DND-41 (cell line): ENCODE results near the gene ACSM3.

Source experiments
- ATAC-seq: fragments of 200-7000 bp; cut with Tn5 transposase; 3 replicates; pipeline ENCODE4 v1.9.1; 2021; ENCODE audit warnings: low read depth; ENCODE audit not compliant: insufficient read depth
- DNase-seq: peaks from one replicate; pipeline ENCODE4 v3.0.0-alpha.2; 2020
- H2AFZ ChIP-seq: 2 replicates; pipeline ENCODE4 v1.6.0; 2012; ENCODE audit warnings: low read depth, low read length
- H3K27ac ChIP-seq: 2 replicates; pipeline ENCODE4 v1.5.1; 2012; ENCODE audit warnings: low read length, inconsistent platforms
- H3K27me3 ChIP-seq: fragments of 200-600 bp; sonication (generic); 2 replicates; pipeline ENCODE4 v1.6.0; 2012; ENCODE audit warnings: low read length, mild to moderate bottlenecking, inconsistent platforms; ENCODE audit not compliant: insufficient read depth, poor library complexity
- H3K36me3 ChIP-seq: 2 replicates; pipeline ENCODE4 v1.5.1; 2012; ENCODE audit warnings: low read length, inconsistent platforms; ENCODE audit not compliant: insufficient read depth
- H3K4me1 ChIP-seq: 2 replicates; pipeline ENCODE4 v1.5.1; 2012; ENCODE audit warnings: mild to moderate bottlenecking, low read length; ENCODE audit not compliant: insufficient read depth
- H3K4me2 ChIP-seq: 2 replicates; pipeline ENCODE4 v1.6.0; 2012; ENCODE audit warnings: mild to moderate bottlenecking, moderate library complexity, low read length, inconsistent platforms; ENCODE audit not compliant: insufficient read depth
- H3K4me3 ChIP-seq, 2 experiments: fragments of 200-600 bp in 1 of 2; shearing (Covaris generic) in 1 of 2; 2 replicates each; pipeline ENCODE4 v1.5.1; 2012 to 2016; ENCODE audit warnings: inconsistent platforms in 2 of 2, low read length in 2 of 2, mild to moderate bottlenecking in 2 of 2, low read depth in 1 of 2, moderate library complexity in 1 of 2
- H3K79me2 ChIP-seq: 2 replicates; pipeline ENCODE4 v1.6.0; 2012; ENCODE audit warnings: low read length, inconsistent platforms; ENCODE audit not compliant: insufficient read depth
- H3K9ac ChIP-seq: 2 replicates; pipeline ENCODE4 v1.6.0; 2012; ENCODE audit warnings: low read depth, mild to moderate bottlenecking, inconsistent platforms, low read length, moderate library complexity
- H3K9me3 ChIP-seq: 2 replicates; pipeline ENCODE4 v1.5.1; 2012; ENCODE audit warnings: low read length, moderate library complexity, mild to moderate bottlenecking, inconsistent platforms; ENCODE audit not compliant: insufficient read depth, severe bottlenecking
- H4K20me1 ChIP-seq: 2 replicates; pipeline ENCODE4 v1.6.0; 2012; ENCODE audit warnings: low read length; ENCODE audit not compliant: insufficient read depth
- EZH2 ChIP-seq: IDR thresholded peaks from 3 replicates; pipeline ENCODE4 v1.6.1; 2012; ENCODE audit warnings: borderline replicate concordance, low read depth, mild to moderate bottlenecking, moderate library complexity, low read length, inconsistent platforms; ENCODE audit not compliant: severe bottlenecking
- TF ChIP-seq, protein P1 (sequence below): IDR thresholded peaks from 2 replicates; pipeline ENCODE4 v1.5.1; 2012; ENCODE audit warnings: borderline replicate concordance, low read length, moderate library complexity, mild to moderate bottlenecking; ENCODE audit not compliant: poor library complexity, severe bottlenecking; ENCODE audit errors: extremely low read depth

The ACSM3 gene

GRCh38 chr16:20727181-20727580, 36.6 kb upstream of the ACSM3 start:
- Histone ChIP-seq H3K4me1 (no peaks in the 10 kb centered on the region), H3K79me2 (no peaks in the 10 kb centered on the region), H3K9me3 (no peaks in the 10 kb centered on the region), H3K4me3 (no peak overlapping the region), H3K4me2 (no peak overlapping the region), H4K20me1 (no peaks in the 10 kb centered on the region), H3K27ac (no peak overlapping the region), H3K36me3 (no peaks in the 10 kb centered on the region; the same call in 1 of the 2 replicates), H3K27me3 (no peaks in the 10 kb centered on the region), H3K9ac (no peak overlapping the region), H2AFZ (no peak overlapping the region)
- TF ChIP-seq EZH2, result no peak
- TF ChIP-seq, protein P1, sequence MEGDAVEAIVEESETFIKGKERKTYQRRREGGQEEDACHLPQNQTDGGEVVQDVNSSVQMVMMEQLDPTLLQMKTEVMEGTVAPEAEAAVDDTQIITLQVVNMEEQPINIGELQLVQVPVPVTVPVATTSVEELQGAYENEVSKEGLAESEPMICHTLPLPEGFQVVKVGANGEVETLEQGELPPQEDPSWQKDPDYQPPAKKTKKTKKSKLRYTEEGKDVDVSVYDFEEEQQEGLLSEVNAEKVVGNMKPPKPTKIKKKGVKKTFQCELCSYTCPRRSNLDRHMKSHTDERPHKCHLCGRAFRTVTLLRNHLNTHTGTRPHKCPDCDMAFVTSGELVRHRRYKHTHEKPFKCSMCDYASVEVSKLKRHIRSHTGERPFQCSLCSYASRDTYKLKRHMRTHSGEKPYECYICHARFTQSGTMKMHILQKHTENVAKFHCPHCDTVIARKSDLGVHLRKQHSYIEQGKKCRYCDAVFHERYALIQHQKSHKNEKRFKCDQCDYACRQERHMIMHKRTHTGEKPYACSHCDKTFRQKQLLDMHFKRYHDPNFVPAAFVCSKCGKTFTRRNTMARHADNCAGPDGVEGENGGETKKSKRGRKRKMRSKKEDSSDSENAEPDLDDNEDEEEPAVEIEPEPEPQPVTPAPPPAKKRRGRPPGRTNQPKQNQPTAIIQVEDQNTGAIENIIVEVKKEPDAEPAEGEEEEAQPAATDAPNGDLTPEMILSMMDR, result no peak
- DNase-seq (no peak), ATAC-seq (no peak)

- ATAC-seq (no peak), DNase-seq (no peak)
- no peak overlapping the region for H3K4me2 ChIP-seq
- H3K4me1 ChIP-seq, result no peaks in the 10 kb centered on the region
- no peak for TF ChIP-seq EZH2
- TF ChIP-seq, protein P1, result no peak
- no peak overlapping the region for H3K27ac ChIP-seq
- no peaks in the 10 kb centered on the region for H3K79me2 ChIP-seq
- H3K4me3 ChIP-seq, result no peak overlapping the region
- H3K36me3 ChIP-seq, result peaks cover 1% of the 10 kb centered on the region; the same call in 1 of the 2 replicates
- H3K27me3 ChIP-seq, result no peaks in the 10 kb centered on the region
- H3K9ac ChIP-seq, result no peak overlapping the region
- no peaks in the 10 kb centered on the region for H4K20me1 ChIP-seq
- no peak overlapping the region for H2AFZ ChIP-seq
- no peaks in the 10 kb centered on the region for H3K9me3 ChIP-seq
Measured at GRCh38 chr16:20729141-20729540, 34.7 kb upstream of the ACSM3 start.

DNA sequence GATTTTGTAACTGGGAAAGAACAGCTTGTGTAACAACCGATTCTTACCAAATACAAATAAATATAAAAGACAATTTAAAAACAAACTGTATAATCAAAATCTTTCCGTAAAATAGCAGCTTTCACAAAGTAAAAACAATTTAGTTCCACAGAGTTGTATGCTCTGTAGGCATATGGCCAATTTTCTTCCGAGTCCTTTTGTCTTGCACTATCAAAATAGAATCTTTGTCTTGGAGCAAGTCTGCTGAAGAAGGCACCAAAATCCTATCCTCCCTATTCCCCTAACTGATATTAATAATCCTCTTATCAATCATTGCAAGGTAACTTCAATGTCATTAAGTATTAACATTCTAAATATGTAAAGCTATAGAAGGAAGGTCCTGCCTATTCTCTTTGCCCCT, 29.8 kb upstream of the ACSM3 start:
- Histone ChIP-seq H2AFZ (no peak overlapping the region), H3K4me2 (no peak overlapping the region), H3K27ac (no peak overlapping the region), H3K9ac (no peak overlapping the region), H3K36me3 (peaks cover 49% of the 10 kb centered on the region), H3K27me3 (no peaks in the 10 kb centered on the region), H3K9me3 (no peaks in the 10 kb centered on the region), H3K79me2 (peaks cover 14% of the 10 kb centered on the region), H3K4me3 (no peak overlapping the region), H4K20me1 (peaks cover 21% of the 10 kb centered on the region), H3K4me1 (peaks cover 6% of the 10 kb centered on the region; the same call in 1 of the 2 replicates)
- ATAC-seq (no peak), DNase-seq (no peak)
- TF ChIP-seq EZH2, result no peak
- TF ChIP-seq, protein P1, result no peak

DNA sequence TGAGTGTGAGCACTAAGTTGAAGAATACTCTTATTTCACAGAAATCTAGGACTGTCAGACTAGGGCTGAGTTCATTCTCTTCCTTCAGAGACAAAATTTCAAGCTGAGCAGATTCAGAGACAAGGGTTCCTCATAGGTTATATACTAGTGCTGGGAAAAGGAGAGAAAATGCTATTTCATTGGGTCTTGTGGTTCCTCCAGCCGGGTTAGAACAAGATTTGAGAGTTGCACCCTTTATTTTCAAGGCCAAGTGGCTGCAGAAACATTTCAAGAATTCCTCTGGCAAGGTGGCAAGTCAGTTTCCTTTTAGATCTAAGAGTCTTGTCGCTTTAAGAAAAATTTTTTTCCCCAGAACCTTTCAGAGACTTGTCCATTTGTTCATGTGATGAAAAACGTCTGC, 29.0 kb upstream of the ACSM3 start:
- H2AFZ ChIP-seq, result no peak overlapping the region
- no peaks in the 10 kb centered on the region for H3K27me3 ChIP-seq
- H3K79me2 ChIP-seq, result peaks cover 21% of the 10 kb centered on the region
- H3K36me3 ChIP-seq, result peaks cover 54% of the 10 kb centered on the region
- ATAC-seq (no peak), DNase-seq (no peak)
- H4K20me1 ChIP-seq, result peaks cover 28% of the 10 kb centered on the region
- H3K4me1 ChIP-seq, result peaks cover 13% of the 10 kb centered on the region
- H3K27ac ChIP-seq, result no peak overlapping the region
- H3K9ac ChIP-seq, result no peak overlapping the region
- TF ChIP-seq EZH2, result no peak
- TF ChIP-seq, protein P1, result no peak
- H3K4me2 ChIP-seq, result no peak overlapping the region
- no peak overlapping the region for H3K4me3 ChIP-seq
- H3K9me3 ChIP-seq, result no peaks in the 10 kb centered on the region
